Measurements from ENCODE around the gene C6orf47.
A peak's percentile ranks its signal among the peaks of the same experiment; 100 is the strongest.

The C6orf47 gene

GRCh38 chr6:31661262-31662123 lies 915 bp upstream of the C6orf47 start:
- no peak for DNase-seq (ENCODE audit: low read depth in 2 of 2)

- DNase-seq (ENCODE audit: low read depth in 2 of 2) = peak in 1 of 2 donors; percentile 9
These were observed 763 bp downstream of the C6orf47 start for GRCh38 chr6:31659649-31660380.

- DNase-seq (ENCODE audit: low read depth in 2 of 2) = no peak
These were observed 1.5 kb downstream of the C6orf47 start for GRCh38 chr6:31658983-31659648.

DNA sequence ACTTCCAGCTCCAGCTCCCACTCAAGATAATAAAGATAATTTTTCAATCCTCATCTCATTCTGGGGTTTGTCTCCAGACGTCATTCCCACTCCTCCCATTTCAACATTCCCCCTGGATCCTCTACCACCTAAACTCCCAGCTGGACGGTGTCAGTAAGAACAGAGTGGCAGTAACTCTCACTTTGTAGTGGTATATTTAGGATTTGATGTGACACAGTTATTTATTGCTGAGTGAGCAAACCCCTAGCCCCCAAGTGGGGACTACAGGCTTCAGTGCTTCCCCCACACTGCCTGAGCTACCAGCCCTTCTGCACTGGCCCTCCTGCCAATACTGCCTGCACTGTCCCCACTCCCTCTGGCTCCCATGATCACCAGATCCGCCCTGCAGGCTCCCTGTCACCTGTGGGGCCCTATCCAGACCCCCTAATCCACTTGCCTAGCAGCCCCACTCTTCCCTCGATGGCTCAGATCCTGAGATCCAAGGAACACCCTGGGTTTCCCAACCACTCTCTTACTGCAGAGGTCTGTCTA lies 2.4 kb downstream of the C6orf47 start:
- DNase-seq (ENCODE audit: low read depth in 2 of 2) = no peak

DNA sequence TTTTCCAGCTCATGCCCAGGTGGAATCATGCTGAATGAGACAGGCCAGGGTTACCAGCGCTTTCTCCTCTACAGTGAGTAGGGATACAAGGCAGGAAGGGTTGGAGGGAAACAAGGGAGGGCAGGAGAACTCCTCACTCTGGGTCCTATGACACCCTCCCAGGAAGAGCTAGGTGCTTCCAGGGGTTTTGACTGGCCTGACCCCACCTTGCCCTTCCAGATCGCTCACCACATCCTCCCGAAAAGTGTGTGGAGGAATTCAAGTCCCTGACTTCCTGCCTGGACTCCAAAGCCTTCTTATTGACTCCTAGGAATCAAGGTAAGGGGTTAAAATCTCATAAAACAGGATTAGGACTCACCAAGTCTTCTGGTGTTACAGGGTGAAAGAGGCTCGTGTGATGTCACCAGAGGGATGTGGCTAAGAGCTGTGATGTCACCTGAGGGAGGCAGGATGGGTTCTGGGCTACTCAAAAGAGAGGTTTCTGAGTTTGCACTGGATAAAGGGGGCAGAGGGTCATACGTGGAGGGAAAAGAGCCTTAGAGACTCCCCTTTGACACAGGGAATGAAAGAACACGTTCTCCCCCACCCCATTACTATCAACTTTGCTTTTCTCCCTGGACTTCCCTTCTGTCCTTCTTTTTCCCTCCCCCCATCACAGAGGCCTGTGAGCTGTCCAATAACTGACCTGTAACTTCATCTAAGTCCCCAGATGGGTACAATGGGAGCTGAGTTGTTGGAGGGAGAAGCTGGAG lies 3.0 kb downstream of the C6orf47 start:
- no peak for DNase-seq (ENCODE audit: low read depth in 2 of 2)

GRCh38 chr6:31655349-31656237 lies 5.0 kb downstream of the C6orf47 start, which contains the start of gene APOM:
Gene APOM (plus strand): TSS chr6:31655894. CDS start chr6:31655967, 73 bp downstream.
- DNase-seq (ENCODE audit: low read depth in 2 of 2) = no peak

DNA sequence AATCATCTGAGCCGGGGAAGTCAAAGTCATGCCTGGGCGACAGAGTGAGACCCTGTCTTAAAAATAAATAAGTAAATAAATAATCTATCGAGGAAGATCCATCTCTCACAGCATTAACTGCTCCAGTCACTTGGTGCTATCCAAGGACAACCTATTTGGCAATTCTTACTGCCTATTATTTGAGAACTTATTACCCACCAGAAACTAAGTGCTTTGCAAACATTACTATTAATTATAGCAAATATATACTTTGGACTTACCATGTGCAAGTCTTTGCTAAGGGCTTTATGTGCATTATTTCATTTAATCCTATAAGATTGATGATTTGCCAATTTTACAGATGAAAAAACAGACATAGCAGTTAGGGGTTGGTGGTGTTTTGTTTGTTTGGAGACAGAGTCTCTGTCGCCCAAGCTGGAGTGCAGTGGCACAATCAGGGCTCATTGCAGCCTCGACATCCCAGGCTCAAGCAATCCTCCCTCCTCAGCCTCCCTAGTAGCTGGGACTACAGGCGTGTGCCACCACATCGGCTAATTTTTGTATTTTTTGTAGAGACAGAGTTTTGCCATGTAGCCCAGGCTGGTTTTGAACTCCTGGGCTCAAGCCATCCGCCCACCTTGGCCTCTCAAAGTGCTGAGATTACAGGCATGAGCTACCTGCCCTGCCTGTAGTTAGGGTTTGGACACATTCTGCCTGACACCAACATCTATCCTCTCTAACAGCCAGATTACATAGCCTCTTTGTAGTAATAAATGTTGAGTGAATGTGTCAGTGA lies 5.8 kb downstream of the C6orf47 start:
- no peak for DNase-seq (ENCODE audit: low read depth in 2 of 2)

- DNase-seq (ENCODE audit: low read depth in 2 of 2) = peak; percentile 72 to 84
These were observed 7.5 kb downstream of the C6orf47 start for GRCh38 chr6:31652925-31653724.

GRCh38 chr6:31651602-31652191 lies 8.9 kb downstream of the C6orf47 start:
- no peak for DNase-seq (ENCODE audit: low read depth in 2 of 2)

GRCh38 chr6:31645325-31645724 lies 15.3 kb downstream of the C6orf47 start:
- no peak for DNase-seq (ENCODE audit: low read depth in 2 of 2)

DNA sequence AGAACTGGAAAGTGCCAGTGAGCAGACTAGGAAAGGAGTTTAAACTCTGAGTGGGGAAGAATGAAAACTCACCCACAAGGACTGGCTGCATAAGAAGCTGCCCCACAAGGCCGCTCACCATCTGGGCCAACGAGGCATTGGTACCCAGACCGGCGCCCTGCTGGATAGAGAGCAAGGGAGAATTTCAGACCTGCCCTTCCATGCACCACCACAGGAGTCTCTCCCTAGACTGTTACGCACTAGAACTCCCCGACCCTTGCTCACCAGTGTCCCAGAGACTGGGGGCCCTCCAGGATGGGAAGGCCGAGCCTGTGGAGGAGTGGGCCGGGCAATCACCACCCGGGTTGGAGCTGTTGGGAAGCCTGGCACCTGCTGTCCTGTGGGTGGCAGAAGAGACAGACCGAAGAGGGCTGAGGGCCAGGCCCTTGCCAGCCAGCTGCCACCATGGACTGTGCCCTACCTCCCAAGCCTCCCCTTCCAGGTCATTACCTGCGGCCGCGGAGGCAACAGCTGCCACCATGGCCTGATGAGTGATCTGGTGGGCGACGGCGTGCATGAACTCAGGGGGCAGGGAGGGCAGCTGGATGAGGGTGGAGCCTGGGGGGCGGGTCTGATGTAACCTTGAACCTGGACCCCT lies 16.6 kb downstream of the C6orf47 start:
- DNase-seq (ENCODE audit: low read depth in 2 of 2) = no peak

GRCh38 chr6:31642798-31643570 lies 17.6 kb downstream of the C6orf47 start:
- DNase-seq (ENCODE audit: low read depth in 2 of 2) = no peak

DNA sequence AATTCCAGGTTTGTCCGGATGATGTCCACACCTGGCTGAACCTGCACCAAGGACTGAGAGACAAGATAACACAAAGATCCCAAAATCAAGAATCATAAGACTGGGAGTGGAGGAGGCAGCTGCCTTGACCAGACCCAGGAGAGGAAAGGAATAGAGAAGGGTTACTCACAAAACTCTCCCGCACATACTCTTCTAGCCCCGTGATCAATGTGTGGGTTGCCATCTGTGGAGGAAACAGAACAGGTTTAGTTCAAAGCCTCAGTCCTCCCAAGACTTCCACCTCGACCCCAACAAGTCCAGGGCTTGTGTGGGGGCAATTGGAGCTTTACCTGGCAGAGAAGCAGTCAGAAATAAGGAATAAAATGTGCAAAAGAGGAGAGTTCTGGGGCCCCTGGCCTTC lies 19.2 kb downstream of the C6orf47 start:
- DNase-seq (ENCODE audit: low read depth in 2 of 2) = no peak

GRCh38 chr6:31640612-31641011 lies 20.0 kb downstream of the C6orf47 start:
- no peak for DNase-seq (ENCODE audit: low read depth in 2 of 2)

GRCh38 chr6:31639449-31639861 lies 21.1 kb downstream of the C6orf47 start:
- DNase-seq (ENCODE audit: low read depth in 2 of 2) = no peak

- no peak for DNase-seq (ENCODE audit: low read depth in 2 of 2)
These were observed 21.5 kb downstream of the C6orf47 start for GRCh38 chr6:31639043-31639442.

Measured in stimulated activated CD8-positive, alpha-beta memory T cell treated with anti-CD3 and anti-CD28 coated beads, Interleukin-15, amount 100 ng/mL, for 4 hours (primary cell).